HepG2 (cell line): Measurements from ENCODE around the gene ROPN1B. TPM values are rescaled to one million over a fixed set of nuclear protein-coding genes. Genes with fewer than 3 reads are reported as not detected.
"Not testable (repeated sequence)": the region's sequence is repeated elsewhere in the genome, so short reads cannot be mapped to it uniquely, and the experiment has no call there.

Source experiments
- ATAC-seq: fragments of 200-7000 bp; cut with Tn5 transposase; 3 replicates; pipeline ENCODE4 v1.9.1; 2020; ENCODE audit warnings: mild to moderate bottlenecking, moderate library complexity
- BruUV-seq: library from RNA; stranded (reverse); fragments of 400-500 nt; replicated peaks from 2 replicates; lab custom pipeline; 2021; lab: Mats Ljungman, UMichigan
- CTCF ChIA-PET: fragments of 300-600 bp; formaldehyde crosslinking; extraction: SDS; loops from one replicate; lab custom pipeline; 2021; ENCODE audit warnings: low total read pairs, inconsistent platforms, low intra/inter-chr PET ratio; lab: Yijun Ruan, JAX
- POLR2A ChIA-PET: fragments of 350-600 bp; sonication (Branson Sonifier 250); formaldehyde crosslinking; loops from one replicate; lab custom pipeline; 2020; ENCODE audit warnings: antibody characterized with exemption, inconsistent platforms; lab: Yijun Ruan, JAX
- DNase-seq: peaks from one replicate; pipeline ENCODE4 v3.0.0-alpha.2; 2015; ENCODE audit warnings: low spot score
- FAIRE-seq: peaks from 3 replicates; lab custom pipeline; 2011; peaks lifted over from hg19 to GRCh38; lab: Jason Lieb, UNC
- H2AFZ ChIP-seq: one replicate; pipeline ENCODE4 v1.6.1; 2011; ENCODE audit warnings: low read length, inconsistent platforms
- H3K27ac ChIP-seq: fragments of 300-600 bp; 3 replicates; pipeline ENCODE4 v1.8.0; 2011; ENCODE audit warnings: mixed run types, mild to moderate bottlenecking, mixed read lengths, low read length, inconsistent platforms; ENCODE audit not compliant: insufficient read depth; ENCODE audit errors: extremely low read length
- H3K27me3 ChIP-seq, 2 experiments: fragments of 200-600 bp in 1 of 2; 2 replicates in 1 of 2; 3 replicates in 1 of 2; pipeline versions ENCODE4 v1.6.0 to v1.8.0; 2011; ENCODE audit warnings: low read length in 2 of 2, mild to moderate bottlenecking in 2 of 2, moderate library complexity in 2 of 2, inconsistent platforms in 1 of 2; ENCODE audit not compliant: insufficient read depth in 2 of 2, control insufficient read depth in 1 of 2
- H3K36me3 ChIP-seq, 2 experiments: fragments of 200-600 bp in 1 of 2; replicated peaks in 1 of 2; 2 replicates in 1 of 2; 3 replicates in 1 of 2; pipeline versions ENCODE4 v1.5.1 to v1.8.0; 2011; ENCODE audit warnings: low read length in 2 of 2, inconsistent platforms in 1 of 2; ENCODE audit not compliant: insufficient read depth in 2 of 2, control insufficient read depth in 1 of 2
- H3K4me1 ChIP-seq: 2 replicates; pipeline ENCODE4 v1.5.1; 2012; ENCODE audit warnings: low read length, inconsistent platforms; ENCODE audit not compliant: insufficient read depth
- H3K4me2 ChIP-seq: 2 replicates; pipeline ENCODE4 v1.6.0; 2011; ENCODE audit warnings: low read depth, low read length, inconsistent platforms
- H3K4me3 ChIP-seq, 3 experiments: fragments of 200-600 bp in 1 of 3; sonication (generic), shearing (Covaris generic) in 1 of 3; replicated peaks in 1 of 3; 2 replicates each; pipeline ENCODE4 v1.5.1; 2011 to 2016; ENCODE audit warnings: low read length in 3 of 3, inconsistent platforms in 2 of 3, low read depth in 2 of 3, mild to moderate bottlenecking in 2 of 3, control low read depth in 1 of 3, mixed read lengths in 1 of 3; ENCODE audit not compliant: insufficient read depth in 1 of 3
- H3K79me2 ChIP-seq: one replicate; pipeline ENCODE4 v1.6.1; 2011; ENCODE audit warnings: low read length, inconsistent platforms; ENCODE audit not compliant: insufficient read depth
- H3K9ac ChIP-seq: 2 replicates; pipeline ENCODE4 v1.6.0; 2011; ENCODE audit warnings: mild to moderate bottlenecking, low read depth, low read length, inconsistent platforms; ENCODE audit not compliant: insufficient read depth
- H3K9me3 ChIP-seq: 2 replicates; pipeline ENCODE4 v1.5.1; 2012; ENCODE audit warnings: mild to moderate bottlenecking, low read length
- H4K20me1 ChIP-seq: 2 replicates; pipeline ENCODE4 v1.6.0; 2011; ENCODE audit warnings: inconsistent platforms, mild to moderate bottlenecking, low read length, moderate library complexity; ENCODE audit not compliant: insufficient read depth
- ZNF10 ChIP-seq: sonication (generic); formaldehyde crosslinking; IDR thresholded peaks from 2 replicates; pipeline ENCODE4 v1.4.0; 2020; ENCODE audit warnings: mild to moderate bottlenecking, low read depth, missing genetic modification reagents, borderline replicate concordance
- WGBS: methylation state at CpG from one replicate; pipeline ENCODE4 v1.1.6; 2017; ENCODE audit warnings: low lambda C conversion rate; 5-methylcytosine and 5-hydroxymethylcytosine counted together
- in situ Hi-C: cut with HindIII; loops from 2 replicates; pipeline ENCODE4 v1.10.0; 2017; ENCODE audit warnings: low pct_unique_long_range_greater_than_20kb; ENCODE audit not compliant: extremely low pct_ligation_motif_present
- intact Hi-C: fragments of 100-400 bp; cut with micrococcal nuclease; formaldehyde crosslinking; loops from one replicate; pipeline ENCODE4 v1.10.0; 2022; ENCODE audit not compliant: unreplicated experiment
- polyA plus RNA-seq, 8 experiments: library from polyadenylated mRNA; depleted of rRNA in 3 of 8; stranded (reverse) in 7 of 8; unstranded in 1 of 8; fragments of >200 nt; fragmentation: Illumina TruSeq in 4 of 8; extraction: Trizol in 4 of 8; gene quantifications; 2 replicates each; pipeline versions ENCODE4 v1.2.1 to v1.2.3, GENCODE V29; 2011 to 2016; ENCODE audit warnings: low read depth in 4 of 8, missing spikeins in 1 of 8, mixed read lengths in 1 of 8; ENCODE audit not compliant: insufficient read depth in 1 of 8
- total RNA-seq, 5 experiments: library from RNA; depleted of rRNA; stranded (reverse); fragments of >200 nt; fragmentation: Illumina TruSeq; extraction: Trizol; gene quantifications; 2 replicates each; pipeline ENCODE4 v1.2.3, GENCODE V29; 2016; ENCODE audit warnings: low read depth in 1 of 5
- TF ChIP-seq, protein P1 (sequence below), 2 experiments: IDR thresholded peaks; 2 replicates each; pipeline ENCODE4 v1.6.1; 2011 to 2012; ENCODE audit warnings: low read length in 2 of 2, borderline replicate concordance in 1 of 2, low read depth in 1 of 2, mild to moderate bottlenecking in 1 of 2, moderate library complexity in 1 of 2

ROPN1B gene
- total and polyA plus RNA-seq, 2 of the 13 experiments (the other 11 are each of a cell fraction or from before 2014, with no cell fraction given): not detected

DNA sequence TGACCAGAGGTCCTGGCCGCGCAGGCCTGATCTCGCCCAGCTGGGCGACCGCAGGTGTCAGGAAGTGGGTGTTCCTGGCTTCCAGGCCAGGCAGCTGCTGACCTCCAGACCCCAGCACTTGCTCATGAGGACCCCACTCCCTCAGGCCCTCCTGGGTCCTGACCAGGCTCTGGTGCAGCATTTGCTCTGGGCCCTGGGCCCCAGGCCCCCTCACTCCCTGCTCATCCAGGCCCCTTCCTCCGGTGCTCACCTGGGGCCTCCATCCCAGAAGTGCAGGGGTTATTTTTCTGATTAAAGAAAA, 7.7 kb upstream of the ROPN1B start:
- in situ Hi-C loops: no loop called here
- no peak overlapping the region for H3K27ac ChIP-seq
- no peaks in the 10 kb centered on the region for H3K36me3 ChIP-seq
- intact Hi-C loops: no loop called here
- no peak overlapping the region for H2AFZ ChIP-seq
- FAIRE-seq: no peak
- no peaks in the 10 kb centered on the region; a peak in 1 of 5 replicates for H3K27me3 ChIP-seq
- no TSS peak for BruUV-seq
- H3K79me2 ChIP-seq: no peaks in the 10 kb centered on the region
- no peaks in the 10 kb centered on the region for H4K20me1 ChIP-seq
- no peak for DNase-seq
- no peak overlapping the region for H3K9ac ChIP-seq
- no peaks in the 10 kb centered on the region for H3K9me3 ChIP-seq
- TF ChIP-seq ZNF10 (CRISPR knock-in tag): no peak
- TF ChIP-seq, all 625 proteins: peak for 0
- Histone ChIP-seq H3K4me2 (no peak overlapping the region), H3K4me3 (no peak overlapping the region), H3K4me1 (no peaks in the 10 kb centered on the region)
- POLR2A ChIA-PET: no interaction called here
- 20% methylated on average over 1 of the region's 6 CpGs for WGBS
- CTCF ChIA-PET: no interaction called here
- ATAC-seq: no peak

DNA sequence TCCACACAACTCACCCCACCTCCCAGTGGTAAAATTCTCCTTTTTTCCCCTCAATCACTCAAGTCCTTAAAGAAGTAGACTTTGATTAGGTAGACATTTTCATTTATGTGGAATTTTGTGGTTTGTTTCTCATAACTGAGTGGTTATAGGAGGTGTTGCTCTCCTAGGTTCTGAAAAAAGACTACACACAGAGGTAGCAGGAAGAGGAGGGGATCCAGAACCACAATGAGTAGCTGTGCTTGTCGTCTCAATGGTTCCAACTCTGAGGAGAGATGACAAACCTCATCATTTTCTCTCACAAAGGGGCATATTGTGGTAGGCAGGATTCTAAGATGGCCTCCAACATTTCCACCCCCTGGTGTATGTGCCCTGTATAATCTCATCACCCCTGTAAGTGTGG, 5.1 kb upstream of the ROPN1B start:
- H3K4me1 ChIP-seq, intact Hi-C loops, in situ Hi-C loops, H3K27me3 ChIP-seq, H2AFZ ChIP-seq, H3K4me3 ChIP-seq, BruUV-seq, DNase-seq, H3K36me3 ChIP-seq, FAIRE-seq, H3K9ac ChIP-seq, ATAC-seq, H4K20me1 ChIP-seq, H3K79me2 ChIP-seq, H3K4me2 ChIP-seq, H3K27ac ChIP-seq, POLR2A ChIA-PET, H3K9me3 ChIP-seq, CTCF ChIA-PET: not testable (repeated sequence)
- TF ChIP-seq, protein P1, sequence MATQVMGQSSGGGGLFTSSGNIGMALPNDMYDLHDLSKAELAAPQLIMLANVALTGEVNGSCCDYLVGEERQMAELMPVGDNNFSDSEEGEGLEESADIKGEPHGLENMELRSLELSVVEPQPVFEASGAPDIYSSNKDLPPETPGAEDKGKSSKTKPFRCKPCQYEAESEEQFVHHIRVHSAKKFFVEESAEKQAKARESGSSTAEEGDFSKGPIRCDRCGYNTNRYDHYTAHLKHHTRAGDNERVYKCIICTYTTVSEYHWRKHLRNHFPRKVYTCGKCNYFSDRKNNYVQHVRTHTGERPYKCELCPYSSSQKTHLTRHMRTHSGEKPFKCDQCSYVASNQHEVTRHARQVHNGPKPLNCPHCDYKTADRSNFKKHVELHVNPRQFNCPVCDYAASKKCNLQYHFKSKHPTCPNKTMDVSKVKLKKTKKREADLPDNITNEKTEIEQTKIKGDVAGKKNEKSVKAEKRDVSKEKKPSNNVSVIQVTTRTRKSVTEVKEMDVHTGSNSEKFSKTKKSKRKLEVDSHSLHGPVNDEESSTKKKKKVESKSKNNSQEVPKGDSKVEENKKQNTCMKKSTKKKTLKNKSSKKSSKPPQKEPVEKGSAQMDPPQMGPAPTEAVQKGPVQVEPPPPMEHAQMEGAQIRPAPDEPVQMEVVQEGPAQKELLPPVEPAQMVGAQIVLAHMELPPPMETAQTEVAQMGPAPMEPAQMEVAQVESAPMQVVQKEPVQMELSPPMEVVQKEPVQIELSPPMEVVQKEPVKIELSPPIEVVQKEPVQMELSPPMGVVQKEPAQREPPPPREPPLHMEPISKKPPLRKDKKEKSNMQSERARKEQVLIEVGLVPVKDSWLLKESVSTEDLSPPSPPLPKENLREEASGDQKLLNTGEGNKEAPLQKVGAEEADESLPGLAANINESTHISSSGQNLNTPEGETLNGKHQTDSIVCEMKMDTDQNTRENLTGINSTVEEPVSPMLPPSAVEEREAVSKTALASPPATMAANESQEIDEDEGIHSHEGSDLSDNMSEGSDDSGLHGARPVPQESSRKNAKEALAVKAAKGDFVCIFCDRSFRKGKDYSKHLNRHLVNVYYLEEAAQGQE (IDR thresholded peaks at IDR 0.05; ENCODE audit: borderline replicate concordance in 1 of 2, low read depth in 1 of 2, low read length in 2 of 2): peak in 1 of 2 experiments; percentile 76; a peak in 2 of 4 replicates
- WGBS: 11% methylated on average over 1 of the region's 1 CpG
